Measurements from ENCODE around the gene TMEM207. TPM values are rescaled to one million over a fixed set of nuclear protein-coding genes. Genes with fewer than 3 reads are reported as not detected.

The TMEM207 gene
- total and polyA plus RNA-seq, 2 of the 4 experiments (the other 2 are of a cell fraction) = not detected

DNA sequence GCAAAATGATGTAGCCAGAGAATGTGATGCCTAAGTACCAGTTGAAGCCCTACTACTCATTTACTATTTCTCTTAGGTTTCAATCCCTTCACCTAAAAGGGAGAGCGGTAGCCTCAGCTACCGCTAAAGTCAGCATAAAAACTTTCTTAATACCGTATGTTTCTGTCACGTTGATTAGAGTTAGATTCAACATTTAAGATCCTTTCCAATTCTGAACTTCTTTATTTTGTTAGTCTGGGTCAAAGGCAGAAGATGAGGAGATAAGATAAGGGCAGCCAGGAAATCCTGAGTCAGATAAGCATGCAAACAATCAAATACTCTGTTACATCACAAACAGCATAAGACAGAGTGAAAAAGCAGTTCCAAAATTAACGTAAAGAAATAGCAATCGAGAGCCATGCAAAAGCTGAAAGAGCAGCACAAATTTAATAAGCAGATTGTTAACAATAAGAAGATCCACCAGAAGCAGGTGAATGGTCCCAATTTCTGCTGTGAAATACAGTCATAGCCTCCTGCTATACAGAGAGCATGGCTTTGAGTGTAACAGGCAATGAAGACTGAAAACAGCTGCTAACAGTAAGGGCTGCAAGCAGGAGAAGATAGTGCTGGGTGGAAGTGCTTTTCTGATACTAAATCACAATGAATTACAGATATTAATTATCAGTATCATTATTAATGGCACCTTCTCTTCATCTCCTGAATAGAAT, 3.0 kb downstream of the TMEM207 start:
- intact Hi-C loops (cut with micrococcal nuclease) (no loop called here), in situ Hi-C loops (cut with MboI; ENCODE audit: low sequenced_read_pairs) (no loop called here), dilution Hi-C loops (cut with HindIII; ENCODE audit: low sequenced_read_pairs, unreplicated experiment) (no loop called here)
- H2BK20ac ChIP-seq (ENCODE audit: low read depth, low read length) = no peak overlapping the region
- BruUV-seq (replicated peaks) = no TSS peak
- H3K9me1 ChIP-seq (ENCODE audit: insufficient read depth, low read length) = no peaks in the 10 kb centered on the region
- TF ChIP-seq MAFK (IDR thresholded peaks at IDR 0.05; ENCODE audit: low read depth, low read length) (0 out of 2 replicates have a peak, but pooled peaks have one; percentile 22), CEBPB (IDR thresholded peaks at IDR 0.05; ENCODE audit: low read depth, low read length) (no peak), CHD1 (IDR thresholded peaks at IDR 0.05; ENCODE audit: low read depth, low read length) (no peak), RFX5 (IDR thresholded peaks at IDR 0.05; ENCODE audit: low read depth, low read length) (no peak)
- no peak overlapping the region for H3K4ac ChIP-seq (ENCODE audit: low read depth, low read length)
- no peaks in the 10 kb centered on the region for H4K20me1 ChIP-seq (ENCODE audit: insufficient read depth, low read length)
- H4K91ac ChIP-seq (ENCODE audit: insufficient read depth, low read depth, low read length) = no peak overlapping the region
- H3K9me3 ChIP-seq (ENCODE audit: control insufficient read depth, insufficient read depth, low read length) = no peaks in the 10 kb centered on the region
- no peak overlapping the region for H4K8ac ChIP-seq (ENCODE audit: low read depth in 2 of 2, low read length in 2 of 2)
- H2BK120ac ChIP-seq (ENCODE audit: low read depth, low read length) = no peak overlapping the region
- H3K4me3 ChIP-seq (ENCODE audit: insufficient read depth, low read depth, low read length) = no peak overlapping the region
- CTCF ChIA-PET = no interaction called here
- no peak overlapping the region for H3K23ac ChIP-seq (ENCODE audit: low read depth, low read length)
- H3K27ac ChIP-seq (ENCODE audit: insufficient read depth, low read length) = no peak overlapping the region
- H3K27me3 ChIP-seq (ENCODE audit: control insufficient read depth, insufficient read depth, low read length) = no peaks in the 10 kb centered on the region; the same call in 1 of the 2 replicates
- no peak overlapping the region for H3K9ac ChIP-seq (ENCODE audit: low read depth, low read length)
- WGBS, 2 experiments (ENCODE audit: extremely low coverage in 2 of 2, insufficient read length in 1 of 2) = no CpG with 5 or more reads among the region's 6 CpGs
- ATAC-seq (ENCODE audit: low read depth) (no peak), DNase-seq (no peak)
- H3K4me2 ChIP-seq (ENCODE audit: low read depth, low read length) = no peak overlapping the region
- no peaks in the 10 kb centered on the region for H3K79me1 ChIP-seq (ENCODE audit: low read depth in 1 of 2, low read length in 2 of 2)
- H4K5ac ChIP-seq (ENCODE audit: low read depth, low read length) = no peak overlapping the region
- no peak overlapping the region for H2AK5ac ChIP-seq (ENCODE audit: low read depth, low read length)
- POLR2A ChIA-PET (ENCODE audit: unreplicated experiment) = no interaction called here
- H2BK5ac ChIP-seq (ENCODE audit: low read depth, low read length, poor library complexity, severe bottlenecking) = no peak overlapping the region
- no peaks in the 10 kb centered on the region for H3K36me3 ChIP-seq (ENCODE audit: control insufficient read depth, insufficient read depth, low read length)
- no peak overlapping the region for H2AK9ac ChIP-seq (replicated peaks; ENCODE audit: low read depth, low read length, poor library complexity)
- H3K18ac ChIP-seq (ENCODE audit: low read depth, low read length) = no peak overlapping the region
- no peak overlapping the region for H3K14ac ChIP-seq (replicated peaks; ENCODE audit: low read depth, low read length)
- no peak overlapping the region for H2BK15ac ChIP-seq (ENCODE audit: low read depth, low read length)
- H3K56ac ChIP-seq (ENCODE audit: extremely low read depth, insufficient read depth, low read length) = no peak overlapping the region
- H2AFZ ChIP-seq (replicated peaks; ENCODE audit: low read length, poor library complexity) = no peak overlapping the region
- no peaks in the 10 kb centered on the region for H3K4me1 ChIP-seq (ENCODE audit: control insufficient read depth, insufficient read depth, low read length)
